ENCODE data around the gene DENND2A.

The DENND2A gene

DNA sequence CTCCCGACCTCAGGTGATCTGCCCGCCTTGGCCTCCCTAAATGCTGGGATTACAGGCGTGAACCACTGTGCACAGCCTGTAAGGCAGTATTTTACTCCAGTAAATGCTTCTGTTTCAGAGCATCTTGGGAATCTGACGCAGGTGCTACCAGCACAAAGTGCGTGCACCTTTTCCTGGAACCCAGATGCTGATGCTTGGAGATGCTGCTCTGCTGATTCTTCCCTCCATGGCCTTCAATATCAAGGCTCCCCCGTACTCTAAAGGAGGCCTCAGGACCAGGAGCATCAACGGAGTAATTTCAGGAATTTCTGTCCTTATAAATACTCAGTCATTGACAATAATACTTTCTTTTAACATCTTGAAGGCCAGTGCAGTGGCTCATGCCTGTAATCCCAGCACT lies 23.5 kb downstream of the DENND2A start:
- no peak for DNase-seq

DNA sequence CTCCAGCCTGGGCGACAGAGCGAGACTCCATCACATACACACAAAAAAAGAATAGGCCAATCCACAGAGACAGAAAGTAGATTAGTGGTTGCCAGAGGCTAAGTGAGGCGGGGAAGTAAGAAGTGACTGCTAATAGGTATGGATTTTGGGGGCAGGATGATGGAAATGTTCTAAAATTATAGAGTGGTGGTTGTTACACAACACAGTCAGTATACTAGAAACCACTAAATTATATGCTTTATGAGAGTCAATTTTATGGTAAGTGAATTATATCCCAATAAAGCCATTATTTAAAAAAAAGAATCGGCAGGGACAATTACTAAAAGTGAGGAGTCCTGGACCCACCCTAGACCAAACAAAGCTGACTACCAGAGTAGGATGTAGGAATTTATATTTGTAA lies 24.3 kb downstream of the DENND2A start:
- no peak for DNase-seq

DNA sequence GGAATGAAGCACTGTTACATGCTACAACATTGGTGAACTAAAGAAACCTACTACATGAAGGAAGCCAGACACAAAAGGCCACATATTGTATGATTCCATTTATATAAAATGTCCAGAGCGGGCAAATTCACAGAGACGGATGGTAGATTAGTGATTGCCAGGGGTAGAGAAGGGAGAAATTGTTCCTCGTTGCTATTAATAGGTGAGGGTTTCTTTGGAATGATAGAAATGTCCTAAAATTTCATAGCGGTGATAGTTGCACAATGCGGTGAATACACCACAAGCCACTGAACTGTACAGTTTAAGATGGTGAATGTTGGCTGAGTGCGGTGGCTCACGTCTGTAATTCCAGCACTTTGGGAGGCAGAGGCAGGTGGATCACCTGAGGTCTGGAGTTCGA lies 29.0 kb downstream of the DENND2A start:
- DNase-seq = no peak

DNA sequence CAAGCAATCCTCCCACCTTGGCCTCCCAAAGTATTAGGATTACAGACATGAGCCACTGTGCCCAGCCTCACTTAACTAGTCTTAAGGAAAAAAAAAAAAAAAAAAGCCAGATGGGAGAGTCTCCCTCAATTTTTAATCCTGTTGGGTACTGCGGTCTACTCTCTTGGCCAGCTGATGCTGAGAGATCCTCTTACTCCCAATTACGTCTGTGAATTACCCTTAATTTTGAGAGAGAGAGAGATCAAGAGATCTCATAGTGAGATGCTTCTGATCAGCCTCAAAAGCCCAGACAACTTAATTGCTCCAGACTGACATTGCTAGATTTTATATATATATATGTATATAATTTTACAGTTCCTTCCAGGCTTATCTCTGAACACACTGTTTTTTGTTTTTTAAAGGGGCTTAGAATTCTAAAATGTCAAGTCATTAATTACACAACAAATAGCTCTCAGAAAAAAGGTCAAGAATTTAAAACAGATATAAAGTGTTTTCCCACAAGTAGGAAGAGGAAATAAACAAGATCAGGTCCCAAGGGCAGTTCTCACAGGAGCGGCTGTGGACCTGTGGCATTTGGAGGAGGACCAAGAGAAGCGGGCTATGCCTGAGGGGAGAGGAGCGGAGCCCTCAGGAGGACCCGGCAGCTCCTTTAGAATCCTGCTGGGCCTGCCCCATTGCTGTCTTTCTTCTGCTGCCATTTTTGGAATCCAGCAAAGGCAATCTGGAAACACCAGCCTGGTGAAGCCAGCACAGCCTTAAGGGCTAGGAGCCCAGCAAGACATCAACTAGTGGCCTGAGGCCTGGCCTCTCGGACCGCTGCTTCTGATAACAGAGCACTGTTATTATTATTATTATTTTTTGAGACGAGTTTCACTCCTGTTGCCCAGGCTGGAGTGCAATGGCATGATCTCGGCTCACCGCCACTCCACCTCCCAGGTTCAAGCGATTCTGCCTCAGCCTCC lies 30.1 kb downstream of the DENND2A start:
- DNase-seq = no peak

DNA sequence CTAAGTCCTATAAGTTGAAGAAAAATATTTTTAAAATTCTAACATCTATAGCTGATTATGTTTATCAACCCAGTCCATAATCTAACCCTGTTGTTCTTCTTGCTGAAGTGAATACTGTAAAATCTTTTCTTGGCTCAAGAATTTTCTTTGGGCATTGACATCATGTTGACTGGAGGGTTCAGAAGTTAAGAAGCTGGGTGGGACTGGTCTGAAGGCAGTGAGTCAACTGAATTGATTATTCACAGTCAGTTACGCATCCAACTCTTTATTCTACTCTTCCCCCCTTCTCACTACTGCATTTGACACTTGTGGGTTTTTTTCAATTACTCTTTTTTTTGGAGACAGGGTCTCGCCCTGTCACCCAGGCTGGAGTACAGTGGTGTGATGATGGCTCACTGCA lies 31.0 kb downstream of the DENND2A start:
- no peak for DNase-seq

DNA sequence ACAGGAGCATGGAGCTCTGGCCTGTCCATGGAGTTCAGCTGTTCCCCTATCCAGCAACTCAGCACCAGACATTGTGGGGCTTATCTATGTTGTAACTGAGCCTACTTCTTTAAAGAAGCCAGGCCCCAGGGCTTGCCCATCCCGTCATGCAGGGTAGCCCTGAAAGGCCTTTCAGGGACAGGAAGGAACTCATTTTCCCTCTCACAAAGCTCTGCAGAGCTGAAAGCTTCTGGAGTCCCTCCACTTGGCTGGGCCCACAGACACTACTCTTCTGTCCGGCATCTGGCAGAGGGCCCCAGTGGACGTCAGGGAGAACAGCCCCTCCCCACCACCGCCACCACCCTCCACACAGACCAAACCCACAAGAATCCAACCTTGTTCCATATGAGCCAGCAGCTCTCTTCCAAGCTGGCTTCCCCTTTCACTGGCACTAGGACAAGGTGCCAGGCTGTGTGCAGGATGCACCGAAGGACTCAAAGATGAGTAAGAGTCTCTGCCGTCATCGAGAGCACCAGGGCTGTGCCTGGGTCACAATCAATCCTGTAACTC lies 33.1 kb downstream of the DENND2A start:
- DNase-seq = no peak

DNA sequence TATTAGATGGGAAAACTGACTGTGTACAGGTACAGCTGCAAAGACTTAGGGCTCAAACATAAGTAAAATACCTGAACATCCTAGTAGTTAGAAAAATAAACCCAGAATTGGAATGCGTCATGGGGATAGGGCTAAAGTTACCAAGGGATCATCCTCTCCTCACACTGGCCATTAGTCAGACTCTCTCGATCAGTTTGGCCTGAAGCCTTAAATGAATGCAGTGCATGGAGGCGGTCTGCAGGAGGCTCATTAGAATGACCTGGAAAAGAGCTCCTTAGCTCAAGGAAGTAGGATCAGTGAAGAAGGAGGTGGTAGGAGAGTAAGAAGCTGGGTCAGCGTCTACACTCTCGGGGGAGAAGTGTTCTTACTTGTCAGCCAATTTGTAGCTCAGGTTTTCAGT lies 35.3 kb downstream of the DENND2A start:
- no peak for DNase-seq

DNA sequence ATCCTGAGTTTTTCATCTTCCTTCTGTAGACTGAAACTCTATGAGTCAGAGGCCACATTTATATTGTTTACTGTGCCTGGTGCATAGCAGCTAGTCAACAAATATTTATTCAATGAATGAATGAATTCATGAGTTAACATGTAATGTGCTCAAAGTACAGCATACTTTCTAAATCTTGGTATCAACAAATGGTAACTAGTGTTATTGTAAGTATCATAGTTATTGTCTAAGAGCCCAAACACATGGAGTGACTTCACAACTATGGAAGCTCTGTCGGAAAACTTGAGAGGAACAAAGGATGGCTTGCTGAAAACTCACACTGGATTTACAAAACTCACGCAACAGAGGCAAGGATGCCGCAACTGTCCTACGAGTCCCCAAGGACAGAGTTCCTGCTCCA lies 35.9 kb downstream of the DENND2A start:
- DNase-seq = no peak

DNA sequence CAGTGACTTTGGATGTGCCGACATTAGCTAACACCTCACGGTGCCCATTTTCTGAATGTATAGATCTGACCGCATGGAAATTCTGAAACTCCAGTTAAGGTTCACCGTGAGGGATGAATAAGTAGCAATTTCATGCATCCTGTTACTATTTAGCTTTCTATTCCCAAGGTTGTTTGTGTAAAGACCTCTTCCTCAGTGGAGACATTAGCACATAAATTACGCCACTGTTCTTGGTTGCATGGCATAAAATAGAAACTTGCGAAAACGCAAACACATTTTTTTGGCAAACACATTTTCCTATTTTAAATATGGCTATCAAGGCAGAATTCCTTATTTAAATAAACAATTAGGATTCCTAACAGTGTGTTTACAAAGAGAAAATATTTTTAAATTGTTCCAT lies 36.5 kb downstream of the DENND2A start:
- DNase-seq = no peak

DNA sequence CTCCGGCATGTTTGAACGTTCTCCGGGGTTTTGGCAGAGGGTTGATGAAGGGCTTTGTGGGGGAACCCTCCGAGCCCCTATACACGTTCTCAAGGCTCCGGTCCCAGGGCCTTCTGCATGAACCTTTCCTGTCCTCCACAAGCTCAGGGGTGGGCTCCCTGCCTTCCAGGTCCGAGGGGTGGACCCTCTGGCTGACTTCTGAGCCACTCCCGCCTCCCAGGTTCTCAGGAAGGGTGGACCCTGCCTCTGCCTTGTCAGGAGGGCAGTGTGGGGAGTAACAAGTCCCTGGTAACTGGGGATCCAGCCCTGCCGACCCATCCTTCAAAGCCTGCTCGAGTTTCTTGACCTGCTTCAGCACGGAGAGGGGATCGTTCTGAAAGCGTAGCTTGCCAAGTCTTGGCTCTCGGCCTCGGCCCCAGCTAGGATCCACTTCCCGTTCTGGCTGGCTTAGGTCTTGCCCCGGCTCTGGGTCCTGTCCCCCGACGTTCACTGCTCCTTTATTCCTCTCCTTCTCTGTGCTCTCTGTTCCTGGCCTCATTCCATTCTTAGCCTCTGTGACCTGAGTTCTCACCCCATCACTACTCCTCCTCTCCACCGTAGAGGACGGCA lies 38.9 kb downstream of the DENND2A start:
- no peak for DNase-seq

DNA sequence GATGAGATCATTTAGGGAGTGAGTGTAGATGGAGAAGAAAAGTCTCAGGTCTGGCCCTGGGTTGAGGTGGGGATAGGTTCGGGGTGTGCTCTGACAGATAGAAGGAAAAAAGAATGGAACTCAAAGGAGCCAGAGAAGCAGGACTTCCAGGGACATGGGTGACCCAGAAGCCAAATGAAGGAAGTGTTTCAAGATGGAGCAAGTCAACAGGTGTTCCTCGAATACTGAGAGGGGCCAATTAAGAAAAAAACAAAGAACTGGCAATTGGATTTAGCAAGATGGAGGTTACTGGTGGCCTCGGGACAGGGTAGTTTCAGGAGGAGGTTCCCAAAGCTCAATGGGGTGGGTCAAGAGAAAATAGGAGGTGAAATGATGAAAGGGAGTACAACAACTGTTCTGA lies 40.3 kb downstream of the DENND2A start:
- no peak for DNase-seq

DNA sequence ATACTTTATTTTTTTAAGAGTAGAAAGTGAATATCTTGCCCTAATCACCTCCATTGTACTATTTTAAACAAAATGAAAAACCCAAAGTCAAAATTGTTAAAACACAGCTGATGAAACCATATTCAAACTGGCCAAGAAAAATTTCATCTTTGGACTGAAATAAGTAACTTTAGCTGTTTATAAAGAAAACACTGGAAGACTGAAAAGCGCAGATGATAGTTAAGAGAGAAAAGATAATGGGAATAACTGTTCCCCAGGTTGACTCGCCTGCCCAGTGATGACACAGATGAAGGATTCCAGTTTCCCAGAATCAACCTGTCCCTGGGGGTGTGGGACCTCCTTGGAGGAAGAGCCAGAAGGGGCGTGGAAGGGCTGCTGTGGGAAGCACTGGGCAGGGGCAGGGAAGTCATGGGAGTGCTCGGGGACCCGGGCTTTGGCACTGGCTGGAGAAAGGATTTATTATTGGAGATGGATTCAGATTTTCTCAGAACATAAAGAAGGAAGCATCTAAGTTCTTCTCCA lies 43.1 kb downstream of the DENND2A start:
- no peak for DNase-seq

DNA sequence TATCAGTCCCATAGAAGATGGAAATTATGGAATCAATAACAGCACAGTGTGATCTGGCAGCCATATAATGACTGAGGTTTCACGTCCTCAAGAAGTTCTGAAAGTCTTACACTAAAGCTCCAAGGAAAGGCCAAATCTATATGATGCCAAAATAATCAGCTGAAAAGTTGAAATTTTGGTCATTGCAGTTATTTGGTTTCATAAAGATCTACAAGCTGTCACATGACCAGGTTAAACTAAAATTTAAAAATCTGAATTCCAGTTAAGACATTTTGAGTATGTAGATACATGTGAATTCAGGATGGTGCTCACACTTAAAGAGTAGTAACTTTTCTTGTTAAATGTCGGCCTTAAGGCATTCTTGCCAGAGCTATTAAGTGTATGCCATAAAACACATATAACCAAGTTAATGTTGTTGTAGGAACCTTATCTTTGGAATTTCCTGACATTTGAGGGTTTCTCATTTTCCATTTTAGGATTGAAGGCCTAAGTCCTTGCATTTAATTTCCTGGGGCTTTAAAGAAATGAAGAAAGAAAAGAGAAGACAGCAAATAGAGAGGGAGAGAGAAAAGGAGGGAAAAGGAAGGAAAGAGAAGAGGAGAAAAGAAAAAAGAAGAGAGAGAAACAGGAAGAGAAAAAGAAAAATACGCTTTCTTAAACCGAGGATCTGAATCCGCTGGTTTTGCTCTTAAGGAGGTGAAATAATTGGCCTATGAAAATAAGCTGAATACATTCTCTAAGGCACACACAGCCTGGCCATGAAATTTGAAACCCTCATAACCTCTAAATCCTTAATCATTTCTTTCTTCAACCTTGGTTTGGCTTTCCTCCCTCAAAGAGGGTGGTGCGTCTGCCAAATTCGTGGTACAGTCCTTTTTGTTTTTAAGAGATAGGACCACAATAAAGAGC lies 43.8 kb downstream of the DENND2A start:
- DNase-seq = no peak

DNA sequence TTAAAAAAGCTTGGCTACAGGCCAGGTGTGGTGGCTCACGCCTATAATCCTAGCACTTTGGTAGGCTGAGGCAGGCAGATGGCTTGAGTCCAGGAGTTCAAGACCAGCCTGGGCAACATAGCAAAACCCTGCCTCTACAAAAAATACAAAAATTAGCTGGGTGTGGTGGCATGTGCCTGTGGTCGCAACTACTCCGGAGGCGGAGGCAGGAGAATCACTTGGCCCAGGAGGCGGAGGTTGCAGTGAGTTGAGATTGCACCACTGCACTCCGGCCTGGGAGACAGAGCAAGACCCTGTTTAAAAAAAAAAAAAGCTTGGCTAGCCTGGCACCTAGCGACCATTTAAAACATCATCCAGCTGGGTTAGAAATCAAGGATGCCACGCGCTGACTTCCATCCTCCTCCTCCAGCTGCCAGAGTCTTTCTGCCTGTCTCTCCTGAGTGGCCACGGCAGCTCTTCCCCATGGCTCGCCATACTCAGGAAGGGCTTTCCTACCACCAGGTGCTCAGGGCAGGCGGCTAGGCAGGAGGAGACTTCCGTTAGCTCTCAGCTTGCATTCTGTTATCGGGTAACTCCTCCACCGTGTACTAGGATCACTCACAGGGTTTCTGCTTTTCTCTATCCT lies 45.0 kb downstream of the DENND2A start:
- no peak for DNase-seq

DNA sequence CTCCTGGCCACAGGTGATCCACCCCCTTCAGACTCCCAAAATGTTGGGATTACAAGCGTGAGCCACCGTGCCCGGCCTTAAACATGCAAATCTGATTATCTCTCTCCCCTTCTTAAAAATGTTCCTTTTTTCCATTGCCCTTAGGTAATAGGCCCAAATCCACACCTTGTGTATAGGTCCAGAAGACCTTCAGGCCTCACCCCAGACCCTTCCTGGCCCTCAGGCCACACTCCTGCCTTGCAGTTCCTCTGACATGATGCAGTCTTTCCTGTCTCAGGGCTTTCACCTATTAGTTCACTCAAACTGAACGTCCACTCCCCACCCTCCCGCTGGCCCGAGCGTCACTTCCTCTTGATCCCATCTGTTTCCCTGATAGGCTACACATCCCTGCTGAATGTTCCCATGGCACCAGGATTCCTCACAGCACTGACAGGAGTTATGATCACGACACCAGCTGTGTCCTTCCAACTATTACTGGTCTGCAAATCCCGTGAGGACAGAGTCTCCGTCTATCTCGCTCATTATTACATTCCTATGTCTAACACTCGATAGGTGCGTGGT lies 46.4 kb downstream of the DENND2A start:
- DNase-seq = no peak

DNA sequence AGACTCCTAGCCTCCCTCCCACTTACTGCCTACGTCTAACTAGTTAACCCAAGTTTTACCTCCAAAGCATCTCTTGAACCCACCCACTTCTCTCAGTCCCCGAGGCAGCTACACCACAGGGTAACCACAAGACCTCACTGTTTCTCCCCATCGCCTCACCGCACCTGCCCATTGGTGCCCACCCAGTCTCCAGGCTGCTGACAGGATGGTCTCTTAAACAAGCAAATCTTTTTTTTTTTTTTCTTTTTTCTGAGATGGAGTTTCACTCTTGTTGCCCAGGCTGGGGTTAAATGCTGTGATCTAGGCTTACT lies 47.0 kb downstream of the DENND2A start:
- DNase-seq = no peak

DNA sequence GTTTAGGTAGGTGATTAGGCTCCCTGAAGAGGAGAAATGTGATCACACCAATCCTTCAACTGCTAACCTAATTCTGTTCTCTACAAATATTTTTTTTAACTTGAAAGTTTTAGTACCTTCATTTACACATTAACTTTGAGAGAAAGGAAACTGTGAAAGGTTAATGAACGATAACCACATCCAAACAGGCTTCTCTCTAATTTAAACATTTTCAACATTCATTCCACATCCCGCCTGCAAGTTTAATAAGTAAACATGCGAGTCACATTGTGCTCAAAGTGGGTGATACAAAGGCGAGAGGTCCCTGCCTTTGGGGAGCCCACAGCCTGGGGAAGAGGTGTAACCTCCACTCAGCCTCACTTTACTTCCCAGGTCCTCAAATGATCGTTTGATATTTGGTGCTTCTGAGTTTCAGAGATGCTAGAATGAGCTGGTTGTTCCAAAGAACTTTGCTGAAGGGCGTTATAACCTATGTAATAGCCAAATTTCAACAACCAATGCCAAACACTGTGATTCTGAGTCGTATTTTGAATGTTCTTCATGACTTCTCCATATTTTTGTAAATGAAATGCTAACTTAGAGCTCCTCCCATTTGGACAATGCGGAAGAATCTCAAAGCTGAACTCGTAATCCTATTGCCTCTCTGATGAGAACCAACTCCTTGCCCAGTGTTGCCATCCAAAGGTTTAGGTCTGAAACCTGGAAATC lies 47.5 kb downstream of the DENND2A start:
- DNase-seq = no peak

DNA sequence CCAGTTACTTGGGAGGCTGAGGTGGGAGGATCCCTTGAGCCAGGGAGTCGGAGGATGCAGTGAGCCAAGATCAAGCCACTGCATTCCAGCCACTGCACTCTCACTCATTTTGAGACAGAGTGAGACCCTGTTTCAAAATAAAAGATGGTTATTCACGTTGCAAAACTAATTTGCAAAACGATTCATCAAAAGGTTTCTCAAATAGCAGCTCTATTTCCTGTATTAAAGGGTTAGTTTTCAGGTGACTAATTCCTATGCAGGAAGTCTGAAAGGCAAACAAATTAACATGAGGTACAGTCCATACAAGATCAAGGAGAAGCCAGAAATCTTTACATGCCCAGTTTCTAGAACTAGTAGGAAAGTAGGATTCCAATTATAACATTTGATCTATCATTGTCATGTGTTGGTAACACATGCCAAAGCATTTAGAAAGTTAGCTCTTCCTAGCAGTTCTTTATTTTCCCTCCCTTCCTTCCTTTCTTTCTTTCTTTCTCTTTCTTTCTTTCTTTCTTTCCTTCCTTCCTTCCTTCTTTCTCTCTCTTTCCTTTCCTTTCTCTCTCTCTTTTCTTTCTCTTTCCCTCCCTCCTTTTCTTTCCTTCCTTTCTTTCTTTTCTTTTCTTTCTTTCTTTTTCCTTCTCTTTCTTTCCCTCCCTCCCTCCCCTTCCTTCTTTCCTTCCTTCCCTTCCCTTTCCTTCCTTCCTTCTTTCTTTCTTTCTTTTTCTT lies 49.3 kb downstream of the DENND2A start:
- no peak for DNase-seq

DNA sequence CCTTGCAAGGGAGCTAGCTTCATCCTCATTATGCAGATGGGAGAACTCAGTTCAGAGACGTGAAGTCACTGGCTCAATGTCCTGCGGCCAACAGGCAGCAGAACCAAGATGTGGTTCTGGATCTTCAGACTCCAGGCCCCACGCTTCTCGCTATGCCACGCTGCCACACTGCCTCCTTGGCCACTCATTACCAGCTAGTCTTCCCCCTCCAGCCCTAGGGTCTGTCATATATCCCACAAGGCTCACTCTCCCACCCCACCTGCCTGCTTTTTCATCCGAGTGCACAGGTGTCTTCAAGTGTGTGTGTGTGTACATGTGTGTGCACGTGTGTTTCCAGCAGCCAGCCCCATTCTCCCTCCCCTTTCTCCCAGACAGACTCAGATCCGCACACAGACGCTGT lies 53.4 kb downstream of the DENND2A start:
- no peak for DNase-seq

DNA sequence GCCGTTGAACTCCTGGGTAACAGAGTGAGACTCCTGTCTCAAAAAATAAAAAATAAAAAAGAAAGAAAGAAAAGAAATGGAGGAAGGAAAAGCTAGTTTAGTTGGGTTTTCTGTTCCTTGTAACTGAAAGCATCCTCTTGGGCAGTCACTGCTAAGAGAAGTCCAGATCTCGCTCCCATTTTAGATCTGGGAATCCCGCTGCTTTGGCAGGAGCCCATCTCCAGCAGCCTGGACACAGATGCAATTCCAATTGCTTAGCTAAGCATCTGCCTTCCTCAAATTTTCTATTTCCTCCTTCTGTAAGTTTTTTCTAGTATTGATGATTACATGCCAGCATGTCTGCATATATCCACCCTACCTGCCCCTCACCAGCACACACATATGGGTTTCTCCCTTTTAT lies 54.1 kb downstream of the DENND2A start:
- DNase-seq = no peak

DNA sequence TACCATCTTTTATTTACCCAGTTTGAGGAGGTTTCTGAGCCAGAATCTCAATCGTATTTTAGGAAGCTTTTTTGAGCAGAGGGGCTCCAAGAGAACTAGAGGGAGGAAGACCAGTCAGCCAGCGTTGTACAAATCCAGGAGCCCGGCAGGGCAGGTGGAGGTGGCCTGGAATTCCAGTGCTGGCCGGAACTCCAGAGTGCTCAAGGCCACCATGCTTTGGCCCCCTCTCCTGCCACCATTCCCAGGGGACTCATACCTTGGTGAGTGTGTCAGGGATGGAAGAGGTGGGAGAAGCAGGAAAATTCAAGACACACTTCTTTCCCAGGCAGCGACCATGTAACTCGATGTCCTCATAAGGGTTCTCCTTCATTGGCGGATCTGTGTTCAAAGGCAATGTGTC lies 55.3 kb downstream of the DENND2A start:
- no peak for DNase-seq
